NB4 (cell line): ENCODE results near the gene FLNC.

Experiments used
- DNase-seq: peaks from one replicate; pipeline ENCODE4 v3.0.0; 2010; ENCODE audit warnings: low read depth
- H3K4me3 ChIP-seq: one replicate; pipeline ENCODE4 v1.5.1; 2011; ENCODE audit warnings: mild to moderate bottlenecking, low read depth, low read length, moderate library complexity
- MYC ChIP-seq: IDR thresholded peaks from 2 replicates; pipeline ENCODE4 v1.6.1; 2011; ENCODE audit warnings: low read depth, low read length
- POLR2A ChIP-seq: IDR thresholded peaks from 2 replicates; pipeline ENCODE4 v1.6.1; 2011; ENCODE audit warnings: mild to moderate bottlenecking; ENCODE audit not compliant: insufficient read length; ENCODE audit errors: extremely low read depth
- TF ChIP-seq, protein P1 (sequence below): IDR thresholded peaks from 2 replicates; pipeline ENCODE4 v1.6.1; 2011; ENCODE audit warnings: low read depth, low read length
- TF ChIP-seq, protein P2 (sequence below): IDR thresholded peaks from one replicate; pipeline ENCODE4 v1.5.1; 2012; ENCODE audit warnings: low read depth, low read length

FLNC gene

DNA sequence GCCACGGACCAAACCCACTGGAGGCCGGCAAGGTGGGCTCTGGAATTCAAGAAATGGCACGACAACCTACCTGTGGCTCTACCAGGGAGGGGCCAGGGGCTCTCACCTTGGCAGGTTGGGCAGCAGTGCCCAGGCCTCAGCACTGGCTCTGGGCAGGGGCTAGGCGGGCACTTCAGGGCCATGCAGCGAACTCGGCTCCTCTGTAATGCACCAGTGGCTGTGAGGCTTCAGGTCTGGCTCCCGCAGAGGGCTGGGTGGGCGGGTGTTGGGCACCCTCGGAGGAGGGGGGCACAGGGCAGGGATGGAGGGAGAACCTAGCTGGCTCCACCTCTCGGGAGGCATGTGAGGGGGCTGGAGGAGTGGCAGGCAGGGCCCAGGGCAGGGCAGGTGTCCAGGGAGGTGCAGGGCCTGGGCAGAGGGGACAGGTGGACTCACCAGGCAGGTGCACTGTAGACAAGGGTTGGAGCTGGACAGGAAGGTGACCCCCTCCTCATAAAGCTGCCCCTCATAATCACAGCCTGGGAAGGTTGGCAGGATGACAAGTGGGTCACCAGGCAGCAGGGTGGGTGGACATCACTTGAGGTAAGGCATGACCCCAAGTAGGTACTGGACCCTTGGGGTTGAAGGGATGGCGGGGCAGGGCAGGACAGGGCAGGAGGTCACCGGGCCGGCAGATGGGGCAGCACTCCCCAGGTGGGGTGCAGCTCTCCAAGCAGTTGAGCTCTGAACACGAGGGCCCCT is 73.6 kb downstream of the FLNC start:
- TF ChIP-seq, protein P1, sequence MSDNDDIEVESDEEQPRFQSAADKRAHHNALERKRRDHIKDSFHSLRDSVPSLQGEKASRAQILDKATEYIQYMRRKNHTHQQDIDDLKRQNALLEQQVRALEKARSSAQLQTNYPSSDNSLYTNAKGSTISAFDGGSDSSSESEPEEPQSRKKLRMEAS: no peak
- no peak for TF ChIP-seq POLR2A
- TF ChIP-seq, protein P2, sequence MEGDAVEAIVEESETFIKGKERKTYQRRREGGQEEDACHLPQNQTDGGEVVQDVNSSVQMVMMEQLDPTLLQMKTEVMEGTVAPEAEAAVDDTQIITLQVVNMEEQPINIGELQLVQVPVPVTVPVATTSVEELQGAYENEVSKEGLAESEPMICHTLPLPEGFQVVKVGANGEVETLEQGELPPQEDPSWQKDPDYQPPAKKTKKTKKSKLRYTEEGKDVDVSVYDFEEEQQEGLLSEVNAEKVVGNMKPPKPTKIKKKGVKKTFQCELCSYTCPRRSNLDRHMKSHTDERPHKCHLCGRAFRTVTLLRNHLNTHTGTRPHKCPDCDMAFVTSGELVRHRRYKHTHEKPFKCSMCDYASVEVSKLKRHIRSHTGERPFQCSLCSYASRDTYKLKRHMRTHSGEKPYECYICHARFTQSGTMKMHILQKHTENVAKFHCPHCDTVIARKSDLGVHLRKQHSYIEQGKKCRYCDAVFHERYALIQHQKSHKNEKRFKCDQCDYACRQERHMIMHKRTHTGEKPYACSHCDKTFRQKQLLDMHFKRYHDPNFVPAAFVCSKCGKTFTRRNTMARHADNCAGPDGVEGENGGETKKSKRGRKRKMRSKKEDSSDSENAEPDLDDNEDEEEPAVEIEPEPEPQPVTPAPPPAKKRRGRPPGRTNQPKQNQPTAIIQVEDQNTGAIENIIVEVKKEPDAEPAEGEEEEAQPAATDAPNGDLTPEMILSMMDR: no peak
- no peak for TF ChIP-seq MYC
- no peak for DNase-seq
- H3K4me3 ChIP-seq: no peak overlapping the region

DNA sequence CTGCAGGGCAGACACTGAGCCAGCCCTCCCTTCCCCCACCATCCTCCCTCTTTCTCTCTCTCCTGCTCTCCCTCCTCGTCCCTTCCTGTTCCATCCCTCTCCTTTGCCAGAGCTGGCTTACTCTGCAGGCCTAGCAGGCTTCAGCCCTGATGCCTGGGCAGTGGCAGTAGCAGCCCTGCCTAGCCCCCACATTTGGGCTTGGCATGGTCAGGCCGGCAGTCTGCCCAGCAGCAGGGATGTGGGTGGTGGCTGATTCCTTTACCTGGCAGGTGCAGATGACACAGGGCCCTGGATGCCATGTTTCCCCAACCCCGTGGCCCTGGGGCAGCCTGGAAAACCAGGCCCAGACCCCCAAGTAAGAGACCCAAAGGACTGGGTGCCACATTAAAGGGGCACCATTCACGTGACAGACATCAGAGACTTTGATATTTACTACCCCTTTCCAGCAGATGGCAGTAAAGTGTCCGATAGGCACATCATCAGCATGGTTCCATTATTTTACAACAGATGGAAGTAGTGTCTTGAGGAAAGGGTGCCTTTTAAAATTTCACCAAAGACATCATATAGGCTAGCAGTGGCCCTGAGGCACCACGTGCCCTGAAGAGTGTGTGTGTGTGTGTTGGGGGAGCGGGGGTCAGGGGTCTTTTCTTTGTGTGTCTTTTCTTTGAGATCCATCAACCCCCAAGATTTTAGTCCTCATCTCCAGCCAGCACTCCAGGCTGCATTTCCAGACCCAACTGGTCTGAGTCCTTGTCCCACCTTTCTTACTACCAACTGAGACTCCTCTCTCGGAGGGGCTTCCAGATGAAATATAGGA is 74.4 kb downstream of the FLNC start:
- H3K4me3 ChIP-seq: no peak overlapping the region
- peak; percentile 79 for DNase-seq
- TF ChIP-seq, protein P2: peak; percentile 80
- TF ChIP-seq, protein P1: peak; percentile 90
- TF ChIP-seq POLR2A: no peak
- peak; percentile 82 for TF ChIP-seq MYC

DNA sequence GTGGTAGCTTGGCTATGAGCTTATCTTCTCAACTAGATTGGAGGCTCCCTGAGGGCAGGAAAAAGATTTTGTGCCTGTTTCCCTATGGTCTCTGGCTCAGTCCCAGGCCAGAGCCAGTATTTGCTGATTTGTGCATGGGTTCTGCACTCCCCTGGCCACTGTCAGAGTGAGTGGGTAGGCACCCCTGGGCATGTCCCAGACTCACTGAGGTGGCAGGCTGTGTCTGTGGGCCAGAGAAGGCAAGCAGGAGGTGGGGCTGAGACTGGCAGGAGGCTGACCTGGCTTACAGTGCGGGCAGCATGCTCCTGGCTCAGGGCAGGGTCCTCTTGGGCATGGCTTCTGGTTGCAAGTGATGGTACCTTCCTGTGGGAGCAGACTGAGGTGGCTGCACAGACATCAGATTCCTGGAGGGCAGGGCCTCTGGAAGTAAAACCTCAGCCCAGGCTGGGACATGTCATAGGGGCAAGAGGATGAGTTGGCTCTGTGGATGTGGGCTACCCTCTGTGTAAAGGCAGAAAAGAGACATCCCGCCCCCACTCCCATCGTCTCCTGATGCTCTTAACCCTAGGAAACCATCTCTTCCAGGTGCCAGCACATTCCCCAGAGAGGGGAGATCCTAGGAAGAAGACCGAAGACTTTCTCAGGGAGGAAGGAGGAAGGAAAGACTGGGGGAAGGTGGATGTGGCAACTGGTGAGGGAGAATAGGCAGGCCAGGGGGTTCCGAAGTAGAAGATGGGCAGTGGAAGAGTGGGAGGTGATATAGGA is 76.0 kb downstream of the FLNC start:
- no peak for TF ChIP-seq MYC
- TF ChIP-seq, protein P2: no peak
- no peak overlapping the region for H3K4me3 ChIP-seq
- DNase-seq: no peak

DNA sequence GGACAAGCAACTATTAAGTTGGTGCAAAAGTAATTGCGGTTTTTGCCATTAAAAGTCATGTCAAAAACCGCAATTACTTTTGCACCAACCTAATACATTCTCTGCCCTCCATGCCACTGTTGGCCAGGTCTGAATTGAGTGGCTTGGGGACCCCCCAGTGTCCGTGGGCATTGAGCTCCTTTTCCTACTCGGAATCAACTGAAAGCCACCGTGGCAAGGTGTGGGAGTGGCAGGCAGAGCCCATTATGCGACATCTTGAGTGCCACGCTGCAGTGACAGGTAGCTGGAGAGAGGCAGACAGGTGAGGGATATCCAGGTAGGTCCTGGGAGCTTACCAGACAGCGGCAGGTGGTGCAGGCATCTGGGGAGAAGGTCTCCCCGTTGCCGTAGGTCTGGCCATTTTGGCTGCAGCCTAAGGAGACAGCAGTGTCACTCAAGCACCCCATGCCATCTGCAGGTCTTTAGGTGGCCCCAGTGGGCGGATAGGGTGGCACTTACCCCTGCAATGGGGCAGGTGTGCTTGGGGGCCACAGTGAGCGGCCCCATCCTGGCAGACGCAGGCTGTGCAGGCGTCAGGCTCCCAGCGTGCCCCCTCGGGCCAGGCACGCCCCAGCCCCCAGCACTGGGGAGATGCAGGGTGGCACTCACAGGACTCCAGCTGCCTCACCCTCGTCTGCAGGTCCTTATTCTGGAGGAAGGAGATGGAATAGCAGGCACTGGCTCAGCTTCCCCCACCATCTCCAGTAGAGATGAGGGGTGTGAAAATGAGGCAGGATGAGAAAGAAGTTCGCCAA is 76.8 kb downstream of the FLNC start:
- DNase-seq: no peak
- TF ChIP-seq MYC: no peak

More for the DNA sequence above, 76.8 kb downstream of the FLNC start:
- no peak overlapping the region for H3K4me3 ChIP-seq
